GM19043 (cell line): Measurements from ENCODE around the gene BACH2.

Source experiments
- ATAC-seq: cut with Tn5 transposase; IDR thresholded peaks from one replicate; pipeline ENCODE4 v1.9.1; 2021; ENCODE audit warnings: low read depth; ENCODE audit not compliant: unreplicated experiment

Gene BACH2

GRCh38 chr6:90249034-90249433 lies 47.6 kb downstream of the BACH2 start:
- no peak for ATAC-seq

GRCh38 chr6:90247262-90247661 lies 49.4 kb downstream of the BACH2 start:
- ATAC-seq, result no peak

- no peak for ATAC-seq
Observed at GRCh38 chr6:90241229-90241880, 55.3 kb downstream of the BACH2 start.

GRCh38 chr6:90238496-90239266 lies 58.0 kb downstream of the BACH2 start:
- ATAC-seq, result no peak

- no peak for ATAC-seq
Observed at GRCh38 chr6:90237350-90237990, 59.2 kb downstream of the BACH2 start.

GRCh38 chr6:90233994-90234393 lies 62.6 kb downstream of the BACH2 start:
- ATAC-seq, result no peak

- ATAC-seq, result no peak
Observed at GRCh38 chr6:90233213-90233612, 63.4 kb downstream of the BACH2 start.

- ATAC-seq, result no peak
Observed at GRCh38 chr6:90231798-90232197, 64.8 kb downstream of the BACH2 start.

- ATAC-seq, result no peak
Observed at GRCh38 chr6:90231308-90231707, 65.3 kb downstream of the BACH2 start.

- ATAC-seq, result no peak
Observed at GRCh38 chr6:90230548-90231215, 66.0 kb downstream of the BACH2 start.

GRCh38 chr6:90229331-90230010 lies 67.2 kb downstream of the BACH2 start:
- no peak for ATAC-seq

GRCh38 chr6:90227673-90228072 lies 69.0 kb downstream of the BACH2 start:
- no peak for ATAC-seq

- no peak for ATAC-seq
Observed at GRCh38 chr6:90227213-90227612, 69.4 kb downstream of the BACH2 start.

GRCh38 chr6:90226257-90226656 lies 70.4 kb downstream of the BACH2 start:
- ATAC-seq, result no peak

GRCh38 chr6:90224196-90224595 lies 72.4 kb downstream of the BACH2 start:
- no peak for ATAC-seq

- ATAC-seq, result no peak
Observed at GRCh38 chr6:90222724-90223198, 73.9 kb downstream of the BACH2 start.

GRCh38 chr6:90222008-90222407 lies 74.6 kb downstream of the BACH2 start:
- ATAC-seq, result no peak

GRCh38 chr6:90221403-90221802 lies 75.2 kb downstream of the BACH2 start:
- no peak for ATAC-seq

GRCh38 chr6:90220273-90220672 lies 76.4 kb downstream of the BACH2 start:
- no peak for ATAC-seq

- ATAC-seq, result no peak
Observed at GRCh38 chr6:90219209-90219985, 77.2 kb downstream of the BACH2 start.
